Keratinocyte (primary cell): ENCODE results near the gene GATA5. TPM values are rescaled to one million over a fixed set of nuclear protein-coding genes. Genes with fewer than 3 reads are reported as not detected.

Experiments
- DNase-seq: peaks from one replicate; pipeline ENCODE4 v3.0.0-alpha.2; 2011; ENCODE audit warnings: low read depth, missing footprints, low spot score
- FAIRE-seq: peaks from 2 replicates; lab custom pipeline; 2011; peaks lifted over from hg19 to GRCh38; lab: Jason Lieb, UNC
- H2AFZ ChIP-seq: 2 replicates; pipeline ENCODE4 v1.6.0; 2012; ENCODE audit warnings: low read length, control low read depth, inconsistent platforms; ENCODE audit not compliant: control insufficient read depth
- H3K27ac ChIP-seq: 2 replicates; pipeline ENCODE4 v1.5.1; 2011; ENCODE audit warnings: low read length; ENCODE audit not compliant: control insufficient read depth, insufficient read depth
- H3K27me3 ChIP-seq: 3 replicates; pipeline ENCODE4 v1.6.0; 2011; ENCODE audit warnings: low read length; ENCODE audit not compliant: control insufficient read depth, insufficient read depth; ENCODE audit errors: extremely low read depth
- H3K36me3 ChIP-seq, 2 experiments: 2 replicates in 1 of 2; 3 replicates in 1 of 2; pipeline ENCODE4 v1.5.1; 2011; ENCODE audit warnings: low read length in 2 of 2, mild to moderate bottlenecking in 1 of 2; ENCODE audit not compliant: control insufficient read depth in 2 of 2, insufficient read depth in 2 of 2; ENCODE audit errors: extremely low read depth in 1 of 2
- H3K4me1 ChIP-seq: 3 replicates; pipeline ENCODE4 v1.5.1; 2011; ENCODE audit warnings: low read length; ENCODE audit not compliant: control insufficient read depth, insufficient read depth; ENCODE audit errors: extremely low read depth
- H3K4me2 ChIP-seq: 3 replicates; pipeline ENCODE4 v1.6.0; 2011; ENCODE audit warnings: low read depth, low read length; ENCODE audit not compliant: control insufficient read depth, insufficient read depth; ENCODE audit errors: extremely low read depth
- H3K4me3 ChIP-seq, 3 experiments: fragments of 200-600 bp in 1 of 3; sonication (generic) in 1 of 3; 2 replicates in 2 of 3; 3 replicates in 1 of 3; pipeline ENCODE4 v1.5.1; 2011 to 2016; ENCODE audit warnings: low read length in 3 of 3, mild to moderate bottlenecking in 3 of 3, control low read depth in 2 of 3, inconsistent platforms in 1 of 3, low read depth in 1 of 3, mixed read lengths in 1 of 3, mixed run types in 1 of 3, moderate library complexity in 1 of 3; ENCODE audit not compliant: control insufficient read depth in 2 of 3, insufficient read depth in 2 of 3; ENCODE audit errors: extremely low read depth in 1 of 3
- H3K79me2 ChIP-seq: 2 replicates; pipeline ENCODE4 v1.6.0; 2012; ENCODE audit warnings: low read length; ENCODE audit not compliant: control insufficient read depth, insufficient read depth
- H3K9ac ChIP-seq: 3 replicates; pipeline ENCODE4 v1.6.0; 2011; ENCODE audit warnings: low read length; ENCODE audit not compliant: control insufficient read depth, insufficient read depth; ENCODE audit errors: extremely low read depth
- H3K9me1 ChIP-seq: 3 replicates; pipeline ENCODE4 v1.6.0; 2011; ENCODE audit warnings: low read length; ENCODE audit not compliant: control insufficient read depth, insufficient read depth; ENCODE audit errors: extremely low read depth
- H3K9me3 ChIP-seq: 2 replicates; pipeline ENCODE4 v1.5.1; 2012; ENCODE audit warnings: low read depth, low read length; ENCODE audit not compliant: control insufficient read depth
- H4K20me1 ChIP-seq: 3 replicates; pipeline ENCODE4 v1.6.0; 2011; ENCODE audit warnings: low read length; ENCODE audit not compliant: control insufficient read depth, insufficient read depth; ENCODE audit errors: extremely low read depth
- EZH2 ChIP-seq: IDR thresholded peaks from one replicate; pipeline ENCODE4 v1.6.1; 2012; ENCODE audit warnings: inconsistent platforms, mild to moderate bottlenecking, low read length, moderate library complexity
- dilution Hi-C: fragments of 300-500 bp; cut with MboI; formaldehyde crosslinking; loops from one replicate; pipeline ENCODE4 v1.7.0; 2020; ENCODE audit warnings: low sequenced_read_pairs; ENCODE audit not compliant: extremely low pct_ligation_motif_present
- polyA minus RNA-seq, 3 experiments: library from RNA; depleted of rRNA, polyadenylated mRNA; stranded (reverse); fragments of >200 nt; gene quantifications; 1 replicate in 1 of 3; 2 replicates in 1 of 3; 3 replicates in 1 of 3; pipeline ENCODE4 v1.2.3, GENCODE V29; 2011
- polyA plus RNA-seq, 5 experiments: library from polyadenylated mRNA; depleted of rRNA in 3 of 5; stranded (reverse) in 3 of 5; stranded (forward) in 1 of 5; unstranded in 1 of 5; fragments of >200 nt; gene quantifications; 1 replicate in 1 of 5; 2 replicates in 3 of 5; 3 replicates in 1 of 5; pipeline versions ENCODE4 v1.2.1 to v1.2.3, GENCODE V29; 2011 to 2012; ENCODE audit warnings: missing spikeins in 2 of 5, low read depth in 1 of 5, low replicate concordance in 1 of 5
- TF ChIP-seq, protein P1 (sequence below), 3 experiments: IDR thresholded peaks in 1 of 3; conservative IDR thresholded peaks in 1 of 3; optimal IDR thresholded peaks in 1 of 3; 2 replicates in 2 of 3; 3 replicates in 1 of 3; pipeline versions ENCODE3 to v1.5.1; 2011; ENCODE audit warnings: low read length in 3 of 3, mild to moderate bottlenecking in 3 of 3, moderate library complexity in 2 of 3, control low read depth in 1 of 3, inconsistent platforms in 1 of 3; ENCODE audit not compliant: insufficient read depth in 2 of 3; ENCODE audit errors: extremely low read depth in 1 of 3

GATA5 gene, protein sequence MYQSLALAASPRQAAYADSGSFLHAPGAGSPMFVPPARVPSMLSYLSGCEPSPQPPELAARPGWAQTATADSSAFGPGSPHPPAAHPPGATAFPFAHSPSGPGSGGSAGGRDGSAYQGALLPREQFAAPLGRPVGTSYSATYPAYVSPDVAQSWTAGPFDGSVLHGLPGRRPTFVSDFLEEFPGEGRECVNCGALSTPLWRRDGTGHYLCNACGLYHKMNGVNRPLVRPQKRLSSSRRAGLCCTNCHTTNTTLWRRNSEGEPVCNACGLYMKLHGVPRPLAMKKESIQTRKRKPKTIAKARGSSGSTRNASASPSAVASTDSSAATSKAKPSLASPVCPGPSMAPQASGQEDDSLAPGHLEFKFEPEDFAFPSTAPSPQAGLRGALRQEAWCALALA
- not detected in 3 replicates for polyA plus RNA-seq
- polyA plus RNA-seq (2011; ENCODE audit: low read depth), result not detected
- not detected in 2 replicates for polyA plus RNA-seq (2011; cell fraction: cytosol; rRNA removed)
- not detected in 2 replicates for polyA plus RNA-seq (2011; cell fraction: nucleus; rRNA removed)
- not detected in 2 replicates for polyA plus RNA-seq (2012; ENCODE audit: low replicate concordance)
- not detected in 3 replicates for polyA minus RNA-seq
- not detected for polyA minus RNA-seq (2011; cell fraction: cytosol; rRNA and poly(A)+ RNA removed)
- polyA minus RNA-seq (2011; cell fraction: nucleus; rRNA and poly(A)+ RNA removed), result not detected in 2 replicates

DNA sequence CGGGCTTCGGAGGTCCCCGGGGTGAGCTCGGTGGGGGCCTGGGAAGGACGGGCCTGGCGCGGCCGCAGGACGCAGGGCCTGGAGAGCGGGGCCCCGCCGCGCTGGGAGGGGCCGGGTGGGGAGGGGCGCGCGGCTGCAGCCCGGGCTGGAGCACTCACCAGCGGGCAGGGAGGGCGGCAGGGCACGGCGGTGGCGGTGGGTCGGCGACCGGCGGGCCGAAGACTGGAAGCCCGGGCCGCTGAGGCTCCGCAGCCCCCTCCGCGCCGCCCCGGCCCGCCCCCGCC lies at the start of gene GATA5:
Gene GATA5 (minus strand): TSS at position 224 of the 284 bp plus-strand sequence. CDS start 474 bp downstream, outside the sequence.
- H3K36me3 ChIP-seq, result no peaks in the 10 kb centered on the region
- peaks cover 2% of the 10 kb centered on the region for H4K20me1 ChIP-seq
- H3K27ac ChIP-seq, result no peak within 1 kb of the TSS
- DNase-seq (no peak), FAIRE-seq (no peak)
- dilution Hi-C loops, result no loop called here
- H3K9me1 ChIP-seq, result no peaks in the 10 kb centered on the region
- peaks cover 76% of the 10 kb centered on the region for H3K27me3 ChIP-seq
- no peaks in the 10 kb centered on the region for H3K4me1 ChIP-seq
- no peak within 1 kb of the TSS for H3K9ac ChIP-seq
- no peaks in the 10 kb centered on the region for H3K79me2 ChIP-seq
- H3K9me3 ChIP-seq, result no peaks in the 10 kb centered on the region
- no peak for TF ChIP-seq EZH2
- TF ChIP-seq, protein P1, sequence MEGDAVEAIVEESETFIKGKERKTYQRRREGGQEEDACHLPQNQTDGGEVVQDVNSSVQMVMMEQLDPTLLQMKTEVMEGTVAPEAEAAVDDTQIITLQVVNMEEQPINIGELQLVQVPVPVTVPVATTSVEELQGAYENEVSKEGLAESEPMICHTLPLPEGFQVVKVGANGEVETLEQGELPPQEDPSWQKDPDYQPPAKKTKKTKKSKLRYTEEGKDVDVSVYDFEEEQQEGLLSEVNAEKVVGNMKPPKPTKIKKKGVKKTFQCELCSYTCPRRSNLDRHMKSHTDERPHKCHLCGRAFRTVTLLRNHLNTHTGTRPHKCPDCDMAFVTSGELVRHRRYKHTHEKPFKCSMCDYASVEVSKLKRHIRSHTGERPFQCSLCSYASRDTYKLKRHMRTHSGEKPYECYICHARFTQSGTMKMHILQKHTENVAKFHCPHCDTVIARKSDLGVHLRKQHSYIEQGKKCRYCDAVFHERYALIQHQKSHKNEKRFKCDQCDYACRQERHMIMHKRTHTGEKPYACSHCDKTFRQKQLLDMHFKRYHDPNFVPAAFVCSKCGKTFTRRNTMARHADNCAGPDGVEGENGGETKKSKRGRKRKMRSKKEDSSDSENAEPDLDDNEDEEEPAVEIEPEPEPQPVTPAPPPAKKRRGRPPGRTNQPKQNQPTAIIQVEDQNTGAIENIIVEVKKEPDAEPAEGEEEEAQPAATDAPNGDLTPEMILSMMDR (optimal IDR thresholded peaks at IDR 0.05 in 1 of 3, IDR thresholded peaks at IDR 0.05 in 1 of 3, conservative IDR thresholded peaks at IDR 0.05 in 1 of 3; ENCODE audit: extremely low read depth in 1 of 3, insufficient read depth in 2 of 3, low read length in 3 of 3), result no peak
- no peak within 1 kb of the TSS for H2AFZ ChIP-seq
- no peak within 1 kb of the TSS for H3K4me2 ChIP-seq
- no peak within 1 kb of the TSS for H3K4me3 ChIP-seq

DNA sequence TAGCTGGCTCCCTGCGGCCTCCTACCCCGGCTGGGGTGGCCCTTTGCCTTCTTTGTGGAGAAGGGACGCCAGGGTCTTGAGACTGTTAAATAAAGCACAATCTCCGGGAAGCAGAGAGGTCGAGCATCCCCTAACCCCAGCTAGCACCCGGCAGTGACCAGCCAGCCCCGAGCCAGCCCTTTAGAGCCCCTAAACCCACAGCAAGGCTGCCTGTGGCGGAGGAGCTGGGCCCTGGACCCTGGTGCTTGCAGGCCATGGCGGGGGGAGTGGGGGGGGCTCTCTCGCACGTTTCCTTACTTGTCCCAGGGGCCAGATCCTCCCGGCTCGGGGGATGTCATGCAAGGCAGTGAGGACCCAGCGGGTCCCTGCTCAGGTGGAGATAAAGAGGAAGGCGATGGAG lies 49.2 kb upstream of the GATA5 start:
- TF ChIP-seq, protein P1 (optimal IDR thresholded peaks at IDR 0.05 in 1 of 3, IDR thresholded peaks at IDR 0.05 in 1 of 3, conservative IDR thresholded peaks at IDR 0.05 in 1 of 3; ENCODE audit: extremely low read depth in 1 of 3, insufficient read depth in 2 of 3, low read length in 3 of 3), result no peak
- no peak for TF ChIP-seq EZH2
- DNase-seq (no peak), FAIRE-seq (no peak)
- Histone ChIP-seq H3K4me1 (no peaks in the 10 kb centered on the region), H3K4me3 (no peak overlapping the region), H3K27me3 (peaks cover 43% of the 10 kb centered on the region), H3K9ac (no peak overlapping the region), H3K79me2 (no peaks in the 10 kb centered on the region), H4K20me1 (no peaks in the 10 kb centered on the region), H3K9me3 (no peaks in the 10 kb centered on the region), H3K27ac (no peak overlapping the region), H2AFZ (no peak overlapping the region), H3K9me1 (no peaks in the 10 kb centered on the region), H3K36me3 (no peaks in the 10 kb centered on the region), H3K4me2 (no peak overlapping the region)
- dilution Hi-C loops, result loop anchor here (25.0 kb wide), 1 partner anchor 88 kb away; the partner anchor contains the start of gene RBBP8NL
